Measurements from ENCODE around the gene ZNF567.

The ZNF567 gene

GRCh38 chr19:36686365-36687213 lies 823 bp upstream of the ZNF567 start:
- ChIA-PET POLR2A (interaction anchor here (0.6 to 3.3 kb wide), 18 partner anchors 14 to 680 kb away, joined by 3 to 20 read pairs (median 5); partner anchors contain the start of genes ZFP14, ZNF260, ZNF345 and ZNF382), CTCF (interaction anchor here (0.5 to 0.7 kb wide), 3 partner anchors 19 to 867 kb away, joined by 4 read pairs; no protein-coding TSS in a partner anchor)
- Histone ChIP-seq H3K9me3 (ENCODE audit: control insufficient read depth, insufficient read depth, low read depth, low read length) (peaks cover 31% of the 10 kb centered on the region), H3K4me3 (ENCODE audit: low read depth, low read length) (peak overlapping the region; percentile 61), H3K27ac (ENCODE audit: extremely low read depth, low read depth, low read length) (peak overlapping the region; percentile 87), H3K4me1 (ENCODE audit: control insufficient read depth, insufficient read depth, low read length) (peaks cover 10% of the 10 kb centered on the region; the same call in 1 of the 2 replicates), H3K36me3 (ENCODE audit: control insufficient read depth in 2 of 2, insufficient read depth in 1 of 2, low read length in 2 of 2) (peaks cover 49 to 73% of the 10 kb centered on the region in 2 experiments)
- 0 out of 2 replicates have a peak, but pooled peaks have one; percentile 81 for TF ChIP-seq PRDM2 (tag by site-specific recombination; IDR thresholded peaks at IDR 0.05; ENCODE audit: borderline replicate concordance)
- no peak; the same call in 1 of the 2 replicates for TF ChIP-seq ZNF558 (tag by site-specific recombination; IDR thresholded peaks at IDR 0.05)
- no peak for TF ChIP-seq ZNF404 (tag by site-specific recombination; IDR thresholded peaks at IDR 0.05)
- TF ChIP-seq ZNF221 (tag by site-specific recombination; IDR thresholded peaks at IDR 0.05; ENCODE audit: borderline replicate concordance) = no peak
- peak; percentile 87 for TF ChIP-seq IKZF3 (tag by site-specific recombination; IDR thresholded peaks at IDR 0.05)
- TF ChIP-seq ZSCAN23 (tag by site-specific recombination; IDR thresholded peaks at IDR 0.05) = 0 out of 2 replicates have a peak, but pooled peaks have one; percentile 59
- TF ChIP-seq ZNF791 (tag by site-specific recombination; IDR thresholded peaks at IDR 0.05) = 0 out of 2 replicates have a peak, but pooled peaks have one; percentile 34
- peak; percentile 12; the same call in 1 of the 2 replicates for TF ChIP-seq ZBTB44 (tag by site-specific recombination; IDR thresholded peaks at IDR 0.05)
- 0 out of 2 replicates have a peak, but pooled peaks have one; percentile 79 for TF ChIP-seq ZNF335 (tag by site-specific recombination; conservative IDR thresholded peaks at IDR 0.05)
- TF ChIP-seq ZNF2 (tag by site-specific recombination; IDR thresholded peaks at IDR 0.05) = no peak
- TF ChIP-seq ZNF169 (tag by site-specific recombination; IDR thresholded peaks at IDR 0.05) = peak; percentile 73; the same call in 1 of the 2 replicates
- peak; percentile 87; the same call in 1 of the 2 replicates for TF ChIP-seq ZNF792 (tag by site-specific recombination; IDR thresholded peaks at IDR 0.05)
- TF ChIP-seq ZNF785 (tag by site-specific recombination; IDR thresholded peaks at IDR 0.05) = peak; percentile 42; the same call in 1 of the 2 replicates
- TF ChIP-seq ZSCAN30 (tag by site-specific recombination; IDR thresholded peaks at IDR 0.05) = peak; percentile 58; the same call in 1 of the 2 replicates
- TF ChIP-seq ZSCAN16 (tag by site-specific recombination; IDR thresholded peaks at IDR 0.05) = 0 out of 2 replicates have a peak, but pooled peaks have one; percentile 32
- no peak for TF ChIP-seq ZNF132 (tag by site-specific recombination; IDR thresholded peaks at IDR 0.05; ENCODE audit: borderline replicate concordance)
- no peak; the same call in 1 of the 2 replicates for TF ChIP-seq YY2 (tag by site-specific recombination; IDR thresholded peaks at IDR 0.05)
- 0 out of 2 replicates have a peak, but pooled peaks have one; percentile 37 for TF ChIP-seq ZBTB7A (tag by site-specific recombination; IDR thresholded peaks at IDR 0.05; ENCODE audit: low read depth)
- TF ChIP-seq, protein P1, sequence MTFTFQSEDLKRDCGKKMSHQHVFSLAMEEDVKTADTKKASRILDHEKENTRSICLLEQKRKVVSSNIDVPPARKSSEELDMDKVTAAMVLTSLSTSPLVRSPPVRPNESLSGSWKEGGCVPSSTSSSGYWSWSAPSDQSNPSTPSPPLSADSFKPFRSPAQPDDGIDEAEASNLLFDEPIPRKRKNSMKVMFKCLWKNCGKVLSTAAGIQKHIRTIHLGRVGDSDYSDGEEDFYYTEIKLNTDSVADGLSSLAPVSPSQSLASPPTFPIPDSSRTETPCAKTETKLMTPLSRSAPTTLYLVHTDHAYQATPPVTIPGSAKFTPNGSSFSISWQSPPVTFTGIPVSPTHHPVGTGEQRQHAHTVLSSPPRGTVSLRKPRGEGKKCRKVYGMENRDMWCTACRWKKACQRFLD (tag by site-specific recombination; IDR thresholded peaks at IDR 0.05) = no peak
- peak; percentile 100 for TF ChIP-seq ZNF600 (tag by site-specific recombination; IDR thresholded peaks at IDR 0.05)
- TF ChIP-seq ZNF341 (tag by site-specific recombination; IDR thresholded peaks at IDR 0.05; ENCODE audit: low read depth) = peak; percentile 97
- TF ChIP-seq KLF7 (tag by site-specific recombination; IDR thresholded peaks at IDR 0.05; ENCODE audit: borderline replicate concordance) = peak; percentile 79; the same call in 1 of the 2 replicates
- no peak for TF ChIP-seq PRDM6 (tag by site-specific recombination; IDR thresholded peaks at IDR 0.05)
- TF ChIP-seq ZBTB17 (tag by site-specific recombination; IDR thresholded peaks at IDR 0.05) = peak; percentile 87
- no peak for TF ChIP-seq ZBTB20 (tag by site-specific recombination; IDR thresholded peaks at IDR 0.05)
- peak; percentile 45; the same call in 1 of the 2 replicates for TF ChIP-seq KLF9 (tag by site-specific recombination; IDR thresholded peaks at IDR 0.05; ENCODE audit: low read depth)
